SK-N-MC (cell line): Measurements from ENCODE around the gene OSBPL10.

Experiments used
- DNase-seq: peaks from one replicate; pipeline ENCODE4 v3.0.0-alpha.2; 2011; ENCODE audit warnings: low read depth, low spot score
- H3K27ac ChIP-seq: fragments of 200-600 bp; sonication (generic); 2 replicates; pipeline ENCODE4 v1.5.1; 2016; ENCODE audit warnings: mixed run types
- H3K36me3 ChIP-seq: fragments of 200-600 bp; sonication (generic); 2 replicates; pipeline ENCODE4 v1.6.1; 2017; ENCODE audit warnings: antibody characterized with exemption, low read length, mixed read lengths; ENCODE audit not compliant: insufficient read depth
- H3K4me3 ChIP-seq: fragments of 200-600 bp; sonication (generic); 2 replicates; pipeline ENCODE4 v1.5.1; 2016
- H3K9ac ChIP-seq: fragments of 200-600 bp; sonication (generic); 2 replicates; pipeline ENCODE4 v1.8.0; 2017; ENCODE audit warnings: mixed run types, mixed read lengths; ENCODE audit not compliant: insufficient read length
- H3K9me3 ChIP-seq: fragments of 200-600 bp; sonication (generic); 2 replicates; pipeline ENCODE4 v1.6.1; 2017; ENCODE audit warnings: low read depth, mild to moderate bottlenecking, antibody characterized with exemption, low read length, moderate library complexity, mixed read lengths
- EZH2 ChIP-seq: fragments of 200-600 bp; sonication (generic); IDR thresholded peaks from one replicate; pipeline ENCODE4 v1.6.1; 2017; ENCODE audit warnings: antibody characterized with exemption
- FOXP2 ChIP-seq: optimal IDR thresholded peaks from 2 replicates; pipeline ENCODE3; 2011; ENCODE audit warnings: mild to moderate bottlenecking, moderate library complexity; ENCODE audit not compliant: insufficient read depth; ENCODE audit errors: extremely low read length, control extremely low read depth
- POLR2AphosphoS5 ChIP-seq: IDR thresholded peaks from 2 replicates; pipeline ENCODE4 v1.6.1; 2012; ENCODE audit warnings: mild to moderate bottlenecking, low read depth, low read length, borderline replicate concordance

OSBPL10 gene

GRCh38 chr3:31738412-31738811 lies 242.7 kb downstream of the OSBPL10 start:
- Histone ChIP-seq H3K27ac (no peak overlapping the region), H3K9me3 (no peaks in the 10 kb centered on the region), H3K36me3 (no peaks in the 10 kb centered on the region), H3K4me3 (no peak overlapping the region), H3K9ac (no peak overlapping the region)
- DNase-seq = no peak
- TF ChIP-seq EZH2 (no peak), FOXP2 (no peak), POLR2AphosphoS5 (no peak)

- H3K9me3 ChIP-seq = no peaks in the 10 kb centered on the region
Observed at GRCh38 chr3:31735667-31736066, 245.4 kb downstream of the OSBPL10 start.

GRCh38 chr3:31733234-31733667 lies 247.8 kb downstream of the OSBPL10 start:
- TF ChIP-seq FOXP2 (no peak), POLR2AphosphoS5 (no peak), EZH2 (no peak)
- Histone ChIP-seq H3K27ac (no peak overlapping the region), H3K9ac (no peak overlapping the region), H3K9me3 (no peaks in the 10 kb centered on the region), H3K36me3 (no peaks in the 10 kb centered on the region), H3K4me3 (no peak overlapping the region)
- DNase-seq = no peak

More at GRCh38 chr3:31735667-31736066, 245.4 kb downstream of the OSBPL10 start:
- H3K4me3 ChIP-seq = no peak overlapping the region
- no peak overlapping the region for H3K27ac ChIP-seq
- H3K36me3 ChIP-seq = no peaks in the 10 kb centered on the region
- no peak for DNase-seq
- no peak overlapping the region for H3K9ac ChIP-seq
- TF ChIP-seq EZH2 (no peak), POLR2AphosphoS5 (no peak), FOXP2 (no peak)

- Histone ChIP-seq H3K36me3 (no peaks in the 10 kb centered on the region), H3K9ac (no peak overlapping the region), H3K9me3 (no peaks in the 10 kb centered on the region), H3K27ac (no peak overlapping the region), H3K4me3 (no peak overlapping the region)
- no peak for DNase-seq
- no peak for TF ChIP-seq POLR2AphosphoS5
Observed at GRCh38 chr3:31732548-31732947, 248.5 kb downstream of the OSBPL10 start.

- Histone ChIP-seq H3K9ac (no peak overlapping the region), H3K36me3 (no peaks in the 10 kb centered on the region), H3K27ac (no peak overlapping the region), H3K4me3 (no peak overlapping the region), H3K9me3 (no peaks in the 10 kb centered on the region)
- DNase-seq = no peak
- TF ChIP-seq EZH2 (no peak), FOXP2 (no peak), POLR2AphosphoS5 (no peak)
Observed at GRCh38 chr3:31729573-31729972, 251.5 kb downstream of the OSBPL10 start.

- H3K27ac ChIP-seq = no peak overlapping the region
- H3K9ac ChIP-seq = no peak overlapping the region
- H3K36me3 ChIP-seq = no peaks in the 10 kb centered on the region
- H3K9me3 ChIP-seq = no peaks in the 10 kb centered on the region
- no peak overlapping the region for H3K4me3 ChIP-seq
- TF ChIP-seq EZH2 (no peak), FOXP2 (no peak), POLR2AphosphoS5 (no peak)
- no peak for DNase-seq
Observed at GRCh38 chr3:31729082-31729481, 252.0 kb downstream of the OSBPL10 start.

- Histone ChIP-seq H3K36me3 (no peaks in the 10 kb centered on the region), H3K27ac (no peak overlapping the region), H3K4me3 (no peak overlapping the region), H3K9me3 (no peaks in the 10 kb centered on the region), H3K9ac (no peak overlapping the region)
- no peak for TF ChIP-seq POLR2AphosphoS5
- no peak for TF ChIP-seq FOXP2
- no peak for TF ChIP-seq EZH2
- no peak for DNase-seq
Observed at GRCh38 chr3:31728403-31728802, 252.7 kb downstream of the OSBPL10 start.

- H3K9me3 ChIP-seq = no peaks in the 10 kb centered on the region
- TF ChIP-seq FOXP2 = no peak
- no peak for TF ChIP-seq EZH2
- TF ChIP-seq POLR2AphosphoS5 = no peak
- no peak overlapping the region for H3K27ac ChIP-seq
- H3K36me3 ChIP-seq = no peaks in the 10 kb centered on the region
- no peak overlapping the region for H3K4me3 ChIP-seq
- DNase-seq = no peak
- H3K9ac ChIP-seq = no peak overlapping the region
Observed at GRCh38 chr3:31725976-31726375, 255.1 kb downstream of the OSBPL10 start.

- no peaks in the 10 kb centered on the region for H3K36me3 ChIP-seq
Observed at GRCh38 chr3:31725568-31725967, 255.5 kb downstream of the OSBPL10 start.

More at GRCh38 chr3:31725568-31725967, 255.5 kb downstream of the OSBPL10 start:
- TF ChIP-seq POLR2AphosphoS5 = no peak
- TF ChIP-seq EZH2 = no peak
- no peak for TF ChIP-seq FOXP2
- Histone ChIP-seq H3K4me3 (no peak overlapping the region), H3K27ac (no peak overlapping the region), H3K9ac (no peak overlapping the region), H3K9me3 (no peaks in the 10 kb centered on the region)
- no peak for DNase-seq
